ENCODE results near the gene GIMAP5. TPM values are rescaled to one million over a fixed set of nuclear protein-coding genes. Genes with fewer than 3 reads are reported as not detected.

GIMAP5 gene
- total RNA-seq, 2 donors from 2014 or later, result 2.5 to 5.2 TPM

GRCh38 chr7:150728011-150728410, 9.2 kb upstream of the GIMAP5 start:
- intact Hi-C loops (cut with DNase I), result no loop called here
- no peaks in the 10 kb centered on the region for H3K4me1 ChIP-seq
- H3K36me3 ChIP-seq, result no peaks in the 10 kb centered on the region
- no peak overlapping the region for H3K27ac ChIP-seq
- DNase-seq, result no peak
- TF ChIP-seq CTCF (IDR thresholded peaks at IDR 0.05), result no peak
- no peak overlapping the region for H3K4me3 ChIP-seq
- no peaks in the 10 kb centered on the region for H3K27me3 ChIP-seq
- H3K9me3 ChIP-seq, result no peaks in the 10 kb centered on the region
- no peak overlapping the region for H3K9ac ChIP-seq (ENCODE audit: low read depth in 2 of 2, low read length in 2 of 2)

- Histone ChIP-seq H3K9ac (ENCODE audit: low read depth in 2 of 2, low read length in 2 of 2) (no peak overlapping the region), H3K9me3 (no peaks in the 10 kb centered on the region), H3K27me3 (no peaks in the 10 kb centered on the region), H3K36me3 (no peaks in the 10 kb centered on the region), H3K27ac (no peak overlapping the region), H3K4me1 (no peaks in the 10 kb centered on the region), H3K4me3 (no peak overlapping the region)
- no peak for DNase-seq
- intact Hi-C loops (cut with DNase I), result no loop called here
- TF ChIP-seq CTCF (IDR thresholded peaks at IDR 0.05), result no peak
Observed at GRCh38 chr7:150728609-150729008, 8.6 kb upstream of the GIMAP5 start.

- Histone ChIP-seq H3K9me3 (no peaks in the 10 kb centered on the region), H3K4me1 (no peaks in the 10 kb centered on the region), H3K27me3 (no peaks in the 10 kb centered on the region), H3K9ac (ENCODE audit: low read depth in 2 of 2, low read length in 2 of 2) (no peak overlapping the region), H3K36me3 (no peaks in the 10 kb centered on the region), H3K27ac (no peak overlapping the region), H3K4me3 (no peak overlapping the region)
- no peak for DNase-seq
- no peak for TF ChIP-seq CTCF (IDR thresholded peaks at IDR 0.05)
- intact Hi-C loops (cut with DNase I), result no loop called here
Observed at GRCh38 chr7:150731916-150732315, 5.3 kb upstream of the GIMAP5 start.

GRCh38 chr7:150732786-150733481, 4.3 kb upstream of the GIMAP5 start:
- intact Hi-C loops (cut with DNase I), result no loop called here
- H3K27me3 ChIP-seq, result no peaks in the 10 kb centered on the region
- no peak overlapping the region for H3K4me3 ChIP-seq
- no peak for TF ChIP-seq CTCF (IDR thresholded peaks at IDR 0.05)
- H3K36me3 ChIP-seq, result no peaks in the 10 kb centered on the region
- no peak overlapping the region for H3K9ac ChIP-seq (ENCODE audit: low read depth in 2 of 2, low read length in 2 of 2)
- DNase-seq, result no peak
- H3K9me3 ChIP-seq, result no peaks in the 10 kb centered on the region
- H3K27ac ChIP-seq, result no peak overlapping the region
- no peaks in the 10 kb centered on the region for H3K4me1 ChIP-seq

- no peaks in the 10 kb centered on the region for H3K27me3 ChIP-seq
- intact Hi-C loops (cut with DNase I), result no loop called here
- H3K9me3 ChIP-seq, result no peaks in the 10 kb centered on the region
- no peaks in the 10 kb centered on the region for H3K36me3 ChIP-seq
- TF ChIP-seq CTCF (IDR thresholded peaks at IDR 0.05), result no peak
- no peak for DNase-seq
- no peaks in the 10 kb centered on the region for H3K4me1 ChIP-seq
- no peak overlapping the region for H3K9ac ChIP-seq (ENCODE audit: low read depth in 2 of 2, low read length in 2 of 2)
- no peak overlapping the region for H3K4me3 ChIP-seq
- H3K27ac ChIP-seq, result no peak overlapping the region
Observed at GRCh38 chr7:150733482-150734095, 3.6 kb upstream of the GIMAP5 start.
